ENCODE data around the gene TMEM107. TPM values are rescaled to one million over a fixed set of nuclear protein-coding genes. Genes with fewer than 3 reads are reported as not detected.

Gene TMEM107
- total RNA-seq, 1 experiment from 2014 or later = 17.2 TPM

- Mint-ChIP-seq H3K27ac (peak overlapping the region; percentile 29; the same call in 1 of the 2 replicates), H3K27me3 (ENCODE audit: low read depth) (peaks cover 13% of the 10 kb centered on the region), H3K9me3 (no peaks in the 10 kb centered on the region), H3K4me3 (peak overlapping the region; percentile 24), H3K36me3 (no peaks in the 10 kb centered on the region), H3K4me1 (peaks cover 18% of the 10 kb centered on the region)
- CTCF ChIA-PET = interaction anchor here (0.7 to 2.6 kb wide), 12 partner anchors 10 to 612 kb away, joined by 3 to 18 read pairs (median 5); partner anchors contain the start of genes ALOXE3 and HES7
- POLR2A ChIA-PET = interaction anchor here (0.6 to 1.9 kb wide), 6 partner anchors 11 to 144 kb away, joined by 4 to 7 read pairs (median 6); partner anchors contain the start of genes HES7 and PER1
- no peak for TF ChIP-seq RELA (CRISPR knock-in tag; IDR thresholded peaks at IDR 0.05; ENCODE audit: borderline replicate concordance)
- TF ChIP-seq JUN (CRISPR knock-in tag; IDR thresholded peaks at IDR 0.05) = no peak
- no peak for TF ChIP-seq ARID4B (CRISPR knock-in tag; IDR thresholded peaks at IDR 0.05; ENCODE audit: borderline replicate concordance)
- TF ChIP-seq CDX4 (CRISPR knock-in tag; IDR thresholded peaks at IDR 0.05; ENCODE audit: borderline replicate concordance) = no peak
- no peak for DNase-seq (ENCODE audit: low spot score)
- no peak for ATAC-seq
Measured at GRCh38 chr17:8133941-8134340, 42.2 kb downstream of the TMEM107 start.

- Mint-ChIP-seq H3K4me3 (peak overlapping the region; percentile 24), H3K9me3 (no peaks in the 10 kb centered on the region), H3K27me3 (ENCODE audit: low read depth) (peaks cover 18% of the 10 kb centered on the region), H3K4me1 (peaks cover 18% of the 10 kb centered on the region), H3K36me3 (no peaks in the 10 kb centered on the region), H3K27ac (peak overlapping the region; percentile 29)
- DNase-seq (ENCODE audit: low spot score) (peak; percentile 64), ATAC-seq (peak; percentile 79)
- ChIA-PET POLR2A (interaction anchor here (0.6 to 1.9 kb wide), 6 partner anchors 10 to 144 kb away, joined by 4 to 7 read pairs (median 6); partner anchors contain the start of genes HES7 and PER1), CTCF (interaction anchor here (0.9 to 2.6 kb wide), 11 partner anchors 9 to 88 kb away, joined by 3 to 18 read pairs (median 8); partner anchors contain the start of genes ALOXE3 and HES7)
- TF ChIP-seq ERG (CRISPR knock-in tag; IDR thresholded peaks at IDR 0.05) (no peak), MLX (CRISPR knock-in tag; IDR thresholded peaks at IDR 0.05) (no peak), MXD4 (CRISPR knock-in tag; IDR thresholded peaks at IDR 0.05; ENCODE audit: borderline replicate concordance) (no peak), ZNF396 (CRISPR knock-in tag; IDR thresholded peaks at IDR 0.05; ENCODE audit: borderline replicate concordance) (no peak), E2F1 (CRISPR knock-in tag; IDR thresholded peaks at IDR 0.05) (no peak), MYBL2 (CRISPR knock-in tag; IDR thresholded peaks at IDR 0.05) (0 out of 2 replicates have a peak, but pooled peaks have one; percentile 30), SOX15 (CRISPR knock-in tag; IDR thresholded peaks at IDR 0.05) (no peak), NFE2L1 (CRISPR knock-in tag; IDR thresholded peaks at IDR 0.05) (no peak), ZNF425 (CRISPR knock-in tag; conservative IDR thresholded peaks at IDR 0.05) (no peak), TCF7 (CRISPR knock-in tag; IDR thresholded peaks at IDR 0.05; ENCODE audit: low read depth) (no peak), ZNF671 (CRISPR knock-in tag; IDR thresholded peaks at IDR 0.05) (no peak), AR (CRISPR knock-in tag; IDR thresholded peaks at IDR 0.05) (no peak), MAX (CRISPR knock-in tag; IDR thresholded peaks at IDR 0.05) (peak; percentile 72; the same call in 1 of the 2 replicates), ZNF512 (CRISPR knock-in tag; IDR thresholded peaks at IDR 0.05; ENCODE audit: borderline replicate concordance) (no peak)
Measured at GRCh38 chr17:8133399-8133798, 42.8 kb downstream of the TMEM107 start.

All from WTC11 (cell line).